ENCODE measurements around the gene EXD3.

The EXD3 gene

DNA sequence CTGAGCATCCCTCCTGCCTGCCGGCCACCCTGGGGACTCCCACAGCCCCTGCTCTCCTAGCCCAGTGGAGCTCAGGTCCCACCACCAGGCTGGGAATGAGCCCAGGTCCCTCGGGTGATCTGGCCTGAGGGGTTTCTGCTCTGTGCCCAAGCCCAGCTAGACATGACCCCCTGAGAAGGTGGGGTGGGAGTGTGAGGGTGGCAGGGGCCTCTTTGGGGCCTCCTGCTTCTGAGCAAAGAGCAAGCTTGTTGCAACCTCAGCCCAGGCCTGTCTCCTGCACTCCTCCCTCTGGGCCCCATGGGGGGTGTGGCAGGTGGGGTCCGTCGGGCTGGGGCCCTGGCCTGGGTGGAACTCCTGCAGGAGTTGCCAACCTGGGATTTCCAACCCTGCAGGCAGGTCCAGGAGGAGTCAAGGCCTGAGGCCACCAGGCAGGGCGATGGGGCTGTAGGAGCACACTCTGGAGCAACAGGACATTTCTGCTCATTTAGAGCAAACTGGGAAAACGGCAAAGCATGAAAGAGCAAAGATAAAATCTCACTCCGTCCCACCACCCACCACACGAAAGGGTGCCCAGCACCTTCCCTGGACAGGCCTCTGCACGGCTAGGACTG, 109.5 kb downstream of the EXD3 start:
- DNase-seq, result no peak

DNA sequence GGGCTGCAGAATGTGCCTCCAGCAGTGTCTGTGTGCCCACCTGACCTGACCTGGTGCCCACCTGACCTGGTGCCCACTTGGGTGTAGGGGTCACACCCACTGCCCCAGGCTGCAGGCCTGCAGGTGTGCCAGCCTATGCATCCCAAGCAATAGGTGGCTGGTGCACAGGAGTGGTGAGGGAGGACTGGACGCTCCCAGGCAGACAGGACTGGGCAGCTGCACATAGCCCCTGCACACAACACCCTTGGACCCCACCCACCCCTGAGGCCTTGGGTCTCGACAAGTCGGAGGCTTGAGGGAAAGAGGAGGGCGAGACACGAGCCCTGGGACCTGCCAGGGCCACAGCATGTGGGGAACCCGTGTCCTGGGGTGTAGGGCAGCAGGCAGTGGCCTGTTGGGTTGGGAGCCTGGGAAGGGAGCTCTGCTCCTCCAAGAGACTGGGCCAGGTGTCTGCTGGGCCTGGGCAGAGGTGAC, 110.1 kb downstream of the EXD3 start:
- DNase-seq, result no peak

DNA sequence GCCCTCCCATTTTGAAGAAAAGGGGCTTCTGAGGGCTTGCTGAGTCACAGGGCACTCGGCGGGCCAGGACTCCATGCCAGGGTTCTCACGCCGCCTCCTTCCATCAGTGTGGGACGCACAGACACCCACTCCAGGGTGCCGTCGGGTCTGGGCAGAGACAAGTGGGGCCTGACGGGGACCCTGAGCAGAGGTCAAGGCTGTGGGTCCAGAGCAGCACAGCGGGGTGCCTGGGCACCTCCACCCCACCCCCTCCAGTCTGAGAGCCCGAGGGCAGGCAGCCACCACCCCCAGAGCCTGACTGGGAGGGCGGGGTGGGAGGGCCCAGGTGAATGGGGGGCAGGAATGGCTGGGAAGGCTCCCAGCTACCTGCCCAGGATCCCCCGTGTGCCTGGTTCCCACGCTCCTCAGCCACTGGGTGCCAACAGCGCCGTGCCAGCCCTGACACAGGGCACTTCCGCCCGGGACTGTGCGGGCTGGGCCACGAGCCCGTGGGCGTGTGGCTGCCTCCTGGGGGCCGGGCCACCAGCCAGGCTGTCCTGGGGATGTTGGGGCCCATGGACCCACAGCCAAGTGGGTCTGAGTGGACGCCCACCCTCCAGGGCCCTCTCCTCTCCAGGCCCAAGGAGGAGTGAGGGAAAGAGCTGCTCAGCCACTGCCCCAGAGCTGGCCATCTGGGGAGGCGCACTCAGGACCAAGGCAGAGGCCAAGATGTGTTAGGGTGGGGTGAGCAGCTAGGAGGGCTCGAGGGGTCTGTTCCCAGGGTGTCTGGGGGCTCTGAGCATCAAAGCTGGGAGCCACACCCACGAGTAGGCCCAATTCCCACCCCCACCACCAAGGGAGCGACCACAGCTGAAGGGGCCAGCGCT, 110.7 kb downstream of the EXD3 start:
- no peak for DNase-seq

- no peak for DNase-seq
Measured at GRCh38 chr9:137311171-137311985, 111.6 kb downstream of the EXD3 start.

DNA sequence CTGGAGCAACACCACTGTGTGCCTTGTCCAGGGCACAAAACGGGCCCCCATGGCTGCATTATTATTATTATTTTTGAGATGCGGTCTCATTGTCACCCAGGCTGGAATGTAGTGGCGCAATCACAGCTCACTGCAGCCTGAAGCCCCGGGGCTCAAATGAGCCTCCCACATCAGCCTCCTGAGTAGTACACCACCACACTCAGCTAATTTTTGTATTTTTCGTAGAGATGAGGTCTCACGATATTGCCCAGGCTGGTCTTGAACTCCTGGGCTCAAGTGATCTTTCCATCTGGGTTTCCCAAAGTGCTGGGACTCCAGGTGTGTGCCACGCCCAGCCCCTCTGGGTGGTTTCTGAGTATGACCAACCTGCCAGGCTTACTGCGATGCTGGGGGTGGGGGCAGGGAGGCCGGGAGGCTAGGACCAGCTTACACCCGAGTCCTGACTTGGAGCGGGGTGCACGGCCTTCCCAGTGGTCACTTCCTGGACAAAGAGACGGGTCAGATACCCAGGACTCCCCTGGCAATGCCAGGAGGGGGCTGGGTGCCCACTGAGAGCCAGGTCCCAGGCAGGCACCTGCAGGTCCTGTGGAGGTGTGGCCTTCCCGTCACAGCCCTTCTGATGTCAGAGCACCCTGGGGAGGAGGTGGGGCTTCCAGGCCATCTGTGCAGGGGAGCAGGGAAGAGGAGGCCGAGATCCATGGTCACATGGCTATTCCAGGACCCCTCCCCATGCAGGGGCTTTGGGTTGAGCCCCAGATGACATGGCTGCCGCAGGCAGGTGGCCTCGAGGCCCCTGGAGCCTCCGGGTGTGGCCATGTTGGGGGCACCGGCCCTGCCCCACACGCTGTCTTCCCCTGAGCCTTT, 112.5 kb downstream of the EXD3 start:
- no peak for DNase-seq

- no peak for DNase-seq
Measured at GRCh38 chr9:137309368-137310188, 113.4 kb downstream of the EXD3 start.

DNA sequence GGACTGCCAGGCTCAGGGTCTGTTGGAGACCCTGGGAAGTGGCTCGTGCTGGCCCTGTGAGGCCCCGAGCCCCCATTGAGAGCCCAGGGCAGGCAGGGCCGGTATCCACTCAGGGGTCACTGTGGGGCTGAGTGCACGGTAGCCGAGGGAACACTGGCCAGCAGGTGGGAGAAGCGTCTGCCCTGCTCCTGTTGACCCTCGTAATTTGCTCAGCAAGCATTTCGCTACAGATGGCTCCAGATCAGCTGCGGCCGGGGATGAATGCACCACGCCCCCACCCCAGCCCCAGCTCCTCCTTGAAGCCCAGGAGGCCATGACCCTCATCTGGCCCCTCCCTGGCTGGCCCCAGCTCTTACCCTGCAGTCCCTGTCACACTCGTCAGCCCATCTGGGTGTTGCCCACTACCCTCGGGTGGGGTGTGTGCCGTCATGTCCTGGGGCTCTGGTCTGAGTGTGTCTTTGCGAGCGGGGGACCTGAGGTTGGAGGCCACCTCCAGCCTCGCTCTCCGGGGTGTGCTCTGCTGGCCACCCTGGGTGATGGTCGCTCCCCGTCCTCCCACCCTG, 114.8 kb downstream of the EXD3 start:
- DNase-seq, result no peak

DNA sequence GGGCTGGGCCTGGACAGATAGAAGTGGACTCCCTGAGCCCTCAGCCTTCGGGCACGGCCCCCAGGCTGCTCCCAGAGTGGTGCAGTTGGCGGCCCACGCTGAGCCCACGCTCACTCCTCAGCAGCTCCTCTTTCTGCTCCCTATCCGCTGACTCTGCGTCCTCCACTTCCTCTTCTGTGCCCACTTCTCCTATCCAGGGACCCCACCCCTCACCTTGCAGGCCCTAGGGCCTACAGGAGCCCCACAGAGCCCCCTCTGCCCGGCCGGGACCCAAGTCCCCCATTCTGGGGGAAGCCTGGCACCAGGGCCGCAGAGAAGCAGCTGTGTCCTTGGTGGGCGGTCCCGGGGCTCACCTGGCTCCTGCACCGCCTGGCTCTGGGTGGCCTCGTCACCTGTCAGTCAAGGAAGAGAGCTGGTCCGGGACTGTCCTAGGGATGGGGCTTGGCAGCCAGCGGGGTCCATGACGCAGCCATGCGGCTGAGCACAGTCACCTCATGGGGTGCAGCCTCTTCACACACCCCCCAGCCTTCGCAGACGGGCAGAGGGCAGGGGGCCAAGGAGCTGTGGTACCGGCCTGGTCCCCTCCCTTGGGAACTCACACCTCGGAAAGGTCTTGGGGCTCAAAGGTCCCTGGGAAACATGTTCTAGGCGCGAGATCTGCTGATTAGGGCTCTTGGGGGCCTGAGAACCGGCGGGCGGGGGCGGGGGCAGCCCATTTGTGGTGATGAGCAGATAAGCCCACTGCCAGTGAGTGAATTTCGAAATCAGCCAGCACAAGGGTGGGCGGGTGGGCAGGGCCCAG, 115.5 kb downstream of the EXD3 start:
- DNase-seq, result no peak

DNA sequence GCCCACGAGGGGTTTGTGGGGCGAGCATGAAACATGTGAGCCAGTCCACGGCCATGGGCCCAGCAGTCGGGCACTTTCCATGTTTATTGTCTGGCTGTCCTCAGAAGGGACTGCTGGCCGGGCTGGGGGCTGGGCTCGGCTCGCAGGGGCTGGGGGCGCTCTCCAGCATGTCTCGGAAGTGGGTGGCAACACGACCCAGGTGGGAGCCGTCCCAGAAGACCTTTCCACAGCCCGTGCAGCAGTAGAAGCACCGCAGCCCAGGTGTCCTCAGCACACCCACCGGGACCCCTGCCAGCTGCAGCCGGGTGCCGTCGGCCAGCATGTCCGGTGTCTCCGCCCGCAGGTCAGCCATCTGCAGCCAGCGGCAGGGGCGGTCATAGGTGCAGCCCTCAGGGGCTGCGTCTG, 116.1 kb downstream of the EXD3 start:
- no peak for DNase-seq

DNA sequence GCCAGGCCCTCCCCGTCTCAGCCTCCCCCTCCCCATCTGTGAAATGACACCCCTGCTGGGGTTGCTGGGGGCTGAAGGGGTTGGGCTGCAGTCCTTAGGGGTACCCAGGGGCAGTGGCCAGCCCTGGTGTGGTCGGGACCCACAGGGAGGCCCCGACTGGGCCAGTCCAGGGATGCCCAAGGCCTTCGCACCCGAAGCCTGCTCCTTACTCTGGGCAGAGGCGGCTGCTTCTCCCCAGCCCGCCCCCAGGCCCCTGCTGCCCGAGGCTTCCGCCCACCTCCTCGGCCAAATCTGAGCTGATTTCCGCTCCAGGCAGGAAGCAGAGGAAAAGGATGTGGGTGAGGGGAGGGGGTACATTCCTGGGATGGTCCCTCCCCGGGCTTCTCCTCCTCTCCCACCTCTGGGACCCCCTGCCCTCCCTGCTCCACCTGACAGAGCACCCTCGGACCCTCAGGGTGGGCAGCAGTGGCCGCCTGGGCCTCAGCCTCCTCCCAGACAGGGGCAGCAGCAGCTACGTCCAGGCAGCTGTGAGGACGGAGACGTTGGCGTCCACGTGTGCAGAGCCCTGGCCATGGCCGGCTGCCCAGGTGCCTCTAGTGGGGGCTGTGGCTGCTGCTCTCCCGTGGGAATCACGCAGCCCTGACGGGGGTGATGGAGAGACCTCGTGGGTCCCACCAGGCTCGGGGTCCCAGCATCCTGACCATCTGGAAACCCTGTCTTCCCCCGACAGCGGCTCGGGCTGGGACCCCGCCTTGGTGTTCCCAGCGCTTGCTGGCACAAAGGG, 116.7 kb downstream of the EXD3 start:
- DNase-seq, result no peak

DNA sequence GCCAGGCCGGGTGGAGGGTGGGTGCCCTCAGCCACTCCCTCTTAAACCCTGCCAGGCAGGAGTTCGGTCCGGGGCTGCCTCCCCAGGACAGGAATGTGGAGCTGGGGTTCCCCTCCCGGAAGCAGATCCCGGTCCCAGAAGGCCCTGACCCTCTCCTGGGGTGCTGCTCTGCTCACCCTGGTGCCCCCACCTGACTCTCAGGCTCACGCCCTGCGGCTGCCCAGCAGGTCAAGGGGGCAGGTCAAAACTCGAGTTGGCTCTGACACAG, 117.2 kb downstream of the EXD3 start:
- no peak for DNase-seq

DNA sequence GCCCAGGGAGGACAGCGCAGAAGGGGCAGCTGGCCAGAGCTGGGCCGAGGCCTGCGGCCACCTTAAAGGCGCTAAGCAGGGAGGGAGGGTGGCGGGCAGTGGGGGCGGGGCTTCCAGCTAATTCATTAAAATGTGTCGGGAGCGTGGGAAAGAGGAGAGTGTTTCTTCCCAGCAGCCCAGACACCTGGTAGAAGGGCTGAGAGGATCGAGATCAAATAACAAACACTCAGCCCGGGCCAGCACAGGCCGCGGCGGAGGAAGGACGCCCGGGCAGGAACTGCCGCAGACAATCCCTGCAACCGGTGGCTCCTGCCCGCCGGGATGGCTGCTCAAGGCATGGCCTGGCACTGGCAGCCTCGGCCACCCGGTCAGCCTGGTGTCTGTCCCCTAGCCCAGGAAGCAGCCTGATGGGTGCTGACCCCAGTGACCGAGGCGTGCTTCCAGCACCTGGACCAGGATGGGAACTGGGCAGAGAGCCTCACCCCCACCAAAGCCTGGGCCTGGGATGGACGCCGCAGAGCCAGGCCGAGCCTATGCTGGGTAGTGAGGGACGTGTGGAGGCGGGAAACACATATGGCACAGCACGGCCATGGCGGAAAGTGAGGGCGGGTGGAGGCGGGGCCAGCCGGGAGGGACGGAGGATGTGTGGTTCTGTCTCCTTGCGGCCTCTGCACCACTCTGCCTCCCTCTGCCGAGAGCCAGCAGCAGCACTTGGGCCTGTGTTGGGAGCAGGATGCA, 117.7 kb downstream of the EXD3 start:
- no peak for DNase-seq

DNA sequence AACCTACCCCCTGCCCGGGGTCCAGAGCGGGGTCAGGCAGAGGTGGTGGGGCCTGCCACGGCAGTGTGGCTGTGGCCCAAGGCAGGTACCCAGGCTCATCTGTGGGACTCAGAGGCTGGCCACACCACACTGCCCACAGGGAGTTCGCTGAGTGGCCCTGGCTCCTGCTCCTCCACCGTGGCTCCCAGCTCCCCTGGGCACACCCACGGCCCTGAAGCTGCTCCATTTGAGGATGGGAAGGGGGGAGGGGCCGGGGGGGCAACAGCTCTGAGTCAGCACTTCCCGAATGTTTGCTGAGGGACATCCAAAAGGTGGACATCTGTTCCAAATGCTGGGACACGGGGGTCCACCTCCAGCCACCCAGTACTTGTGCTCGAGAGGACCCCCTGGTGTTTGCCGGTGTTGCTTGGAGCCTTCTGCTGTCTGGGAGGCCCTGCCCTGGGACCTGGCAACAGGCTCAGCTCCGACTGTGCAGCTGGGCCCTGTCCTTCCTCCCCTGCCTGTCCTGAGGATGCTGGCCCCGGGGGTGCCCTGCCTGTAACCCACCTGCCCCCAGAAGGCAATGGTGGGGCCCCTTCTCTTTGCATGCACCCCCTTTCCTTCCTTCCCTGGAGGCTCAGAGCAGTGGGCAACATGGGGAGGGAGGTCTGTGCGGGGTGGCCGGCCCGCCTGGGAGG, 118.4 kb downstream of the EXD3 start:
- DNase-seq, result no peak

DNA sequence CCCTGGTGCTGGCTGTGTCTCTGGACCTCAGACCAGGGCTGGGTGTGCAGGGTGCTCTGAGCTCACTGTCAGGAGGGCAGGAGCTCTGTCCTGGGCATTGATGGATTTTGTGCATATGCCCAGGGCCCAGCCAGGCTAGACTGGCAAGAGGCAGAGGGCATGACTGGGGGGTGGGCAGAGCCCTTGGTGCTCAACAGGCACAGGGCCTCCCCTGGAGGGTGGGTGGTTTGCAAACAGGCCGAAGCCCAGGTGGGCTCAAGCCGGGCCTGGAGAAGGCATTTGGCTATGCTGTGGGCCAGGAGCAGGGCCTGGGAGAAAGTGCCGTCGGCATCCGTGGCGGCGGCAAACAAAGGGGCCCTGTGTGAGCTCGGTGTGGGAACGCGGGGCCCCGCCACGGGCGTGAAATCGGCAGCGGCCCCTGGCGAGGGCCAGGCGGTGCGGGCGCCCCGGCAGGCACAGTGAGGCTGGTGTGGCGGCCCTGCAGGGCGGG, 119.0 kb downstream of the EXD3 start:
- DNase-seq, result no peak

GRCh38 chr9:137303151-137303892, 119.6 kb downstream of the EXD3 start:
- DNase-seq, result no peak

DNA sequence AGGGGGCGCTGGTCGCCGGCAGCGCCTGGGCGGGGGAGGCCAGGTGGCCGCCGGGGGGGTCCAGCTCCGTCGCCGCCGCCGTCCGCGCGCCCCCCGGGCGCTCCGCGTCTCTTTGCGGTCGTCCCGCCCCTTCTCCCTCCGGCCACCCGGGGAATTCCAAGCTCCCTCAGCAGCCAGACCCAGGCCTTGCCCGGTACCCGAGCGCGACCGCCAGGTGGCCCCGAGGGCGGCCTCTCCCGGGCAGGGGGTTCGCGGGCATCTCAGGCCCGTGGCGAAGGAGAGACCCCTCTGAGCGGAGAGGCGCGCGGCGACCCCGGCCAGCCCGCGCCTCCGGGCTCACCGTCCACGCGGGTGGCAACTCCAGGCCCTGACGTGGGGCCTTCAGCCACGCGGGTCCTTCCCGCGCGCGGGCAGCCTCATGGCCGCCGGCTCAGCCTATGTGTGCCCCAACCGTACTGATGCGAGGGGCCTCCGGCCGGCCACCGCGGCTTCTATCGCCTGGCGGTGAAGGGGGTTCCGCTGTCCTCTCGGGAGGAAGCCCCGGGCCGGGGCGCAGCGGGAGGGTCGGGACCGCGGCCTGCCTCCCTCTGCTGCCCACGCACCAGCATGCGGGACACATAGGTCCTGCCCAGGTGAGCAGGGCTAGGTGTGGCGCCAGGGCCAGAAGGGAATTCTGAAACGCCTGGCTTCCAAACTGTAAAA, 120.4 kb downstream of the EXD3 start:
- no peak for DNase-seq

- DNase-seq, result peak; percentile 76
Measured at GRCh38 chr9:137302118-137302448, 120.9 kb downstream of the EXD3 start, which contains the start of gene NRARP. NRARP (minus strand) TSS chr9:137302271; CDS start chr9:137301928, 343 bp downstream.
